Esophagus squamous epithelium (tissue), 5 donors: ENCODE results near the gene KRTAP5-1. TPM values are rescaled to one million over a fixed set of nuclear protein-coding genes. Genes with fewer than 3 reads are reported as not detected.
"Not testable (repeated sequence)": the region's sequence is repeated elsewhere in the genome, so short reads cannot be mapped to it uniquely, and the experiment has no call there.

Source experiments
- DNase-seq: peaks from one replicate; lab custom pipeline; 2025; lab: John Stamatoyannopoulos, UW
- H3K27ac ChIP-seq, 4 donors: fragments of 200-600 bp; sonication (generic); one replicate each; pipeline ENCODE4 v1.5.1; 2016 to 2019; ENCODE audit warnings: mild to moderate bottlenecking in 1 of 4
- H3K27me3 ChIP-seq, 4 donors: fragments of 200-600 bp; sonication (generic); 1 replicate in 3 of 4; 2 replicates in 1 of 4; pipeline versions ENCODE4 v1.5.1 to v1.6.0; 2017 to 2021; ENCODE audit warnings: antibody characterized with exemption in 1 of 4
- H3K36me3 ChIP-seq, 3 donors: fragments of 200-600 bp; sonication (generic); one replicate each; pipeline ENCODE4 v1.5.1; 2016 to 2019
- H3K4me1 ChIP-seq, 3 donors: fragments of 200-600 bp; sonication (generic); one replicate each; pipeline ENCODE4 v1.5.1; 2017 to 2019
- H3K4me3 ChIP-seq, 4 donors: fragments of 200-600 bp; sonication (generic); 1 replicate in 3 of 4; 2 replicates in 1 of 4; pipeline ENCODE4 v1.5.1; 2016 to 2019; ENCODE audit warnings: mild to moderate bottlenecking in 2 of 4, moderate library complexity in 1 of 4
- H3K9me3 ChIP-seq, 3 donors: fragments of 200-600 bp; sonication (generic); one replicate each; pipeline ENCODE4 v1.5.1; 2016 to 2019
- POLR2A ChIP-seq, 4 donors: fragments of 450-650 bp; IDR thresholded peaks; one replicate each; pipeline ENCODE4 v1.6.1; 2017; ENCODE audit warnings: antibody characterized with exemption in 4 of 4, mild to moderate bottlenecking in 4 of 4, moderate library complexity in 3 of 4
- WGBS, 2 donors: methylation state at CpG; one replicate each; pipeline ENCODE4 v1.1.5; 2018; 5-methylcytosine and 5-hydroxymethylcytosine counted together
- intact Hi-C: fragments of 100-400 bp; cut with DNase I; formaldehyde crosslinking; loops from one replicate; pipeline ENCODE4 v1.15.0; 2022
- total RNA-seq, 4 donors: library from RNA; depleted of rRNA; stranded (reverse); fragments of >200 nt; gene quantifications; one replicate each; pipeline ENCODE4 v1.1.0, GENCODE V29; 2016
- TF ChIP-seq, protein P1 (sequence below), 6 experiments: fragments of 450-650 bp in 4 of 6; fragments of 200-600 bp in 2 of 6; sonication (generic) in 2 of 6; IDR thresholded peaks; one replicate each; pipeline ENCODE4 v1.5.1; 2016 to 2019; ENCODE audit warnings: antibody characterized with exemption in 6 of 6, mild to moderate bottlenecking in 4 of 6, moderate library complexity in 4 of 6
- donor health status: DM: yes; HTN: yes; CAD: no.

The KRTAP5-1 gene
- total RNA-seq, 4 donors from 2014 or later = not detected

DNA sequence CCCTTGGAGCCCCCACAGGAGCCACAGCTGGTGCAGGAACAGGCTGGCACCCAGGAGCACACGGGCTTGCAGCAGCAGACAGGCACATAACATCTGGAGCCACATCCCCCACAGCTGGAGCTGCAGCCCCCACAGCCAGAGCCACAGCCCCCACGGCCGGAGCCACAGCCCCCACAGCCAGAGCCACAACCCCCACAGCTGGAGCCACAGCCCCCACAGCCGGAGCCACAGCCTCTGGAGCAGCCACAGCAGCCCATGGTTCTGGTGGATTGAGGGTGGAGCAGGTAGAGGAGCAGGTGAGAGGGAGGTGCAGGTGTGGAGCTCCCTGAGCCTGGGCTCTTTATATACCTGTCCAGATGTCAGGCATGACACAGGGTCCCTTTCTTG is 12.9 kb upstream of the KRTAP5-1 start, which contains the start of gene KRTAP5-2:
Gene KRTAP5-2 (minus strand): TSS at position 301 of the 387 bp plus-strand sequence. CDS start 44 bp downstream, at position 257.
- intact Hi-C loops = no loop called here

DNA sequence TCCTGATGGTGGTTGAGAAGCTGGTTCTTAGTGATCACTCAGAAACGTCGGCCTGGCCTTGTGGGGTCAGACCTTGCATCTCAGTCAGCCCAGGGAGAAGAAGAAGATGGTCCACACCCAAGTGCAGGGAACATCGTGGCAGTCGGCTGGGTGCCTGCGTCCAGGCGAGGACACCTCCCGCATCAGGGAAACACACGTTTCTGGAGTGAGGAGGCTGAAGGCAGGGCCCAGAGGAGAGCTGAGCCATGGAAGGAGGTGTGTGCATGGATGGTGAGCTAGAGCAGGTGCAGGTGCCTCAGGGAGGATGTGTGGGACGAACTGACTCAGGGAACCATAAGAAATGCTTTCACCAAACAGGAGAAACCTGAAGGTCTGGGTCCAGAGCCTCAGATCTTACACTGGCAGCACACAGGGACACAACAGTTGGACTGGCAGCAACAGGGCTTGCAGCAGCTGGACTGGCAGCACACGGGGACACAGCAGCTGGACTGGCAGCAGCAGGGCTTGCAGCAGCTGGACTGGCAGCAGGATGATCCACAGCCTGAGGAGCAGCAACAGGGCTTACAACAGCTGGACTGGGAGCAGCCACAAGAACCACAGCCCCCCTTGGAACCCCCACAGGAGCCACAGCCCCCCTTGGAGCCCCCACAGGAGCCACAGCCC is 12.4 kb upstream of the KRTAP5-1 start:
- H3K4me1 ChIP-seq = no peaks in the 10 kb centered on the region
- no peak for DNase-seq
- intact Hi-C loops = no loop called here
- no peak for TF ChIP-seq POLR2A (IDR thresholded peaks at IDR 0.05)
- TF ChIP-seq, protein P1, sequence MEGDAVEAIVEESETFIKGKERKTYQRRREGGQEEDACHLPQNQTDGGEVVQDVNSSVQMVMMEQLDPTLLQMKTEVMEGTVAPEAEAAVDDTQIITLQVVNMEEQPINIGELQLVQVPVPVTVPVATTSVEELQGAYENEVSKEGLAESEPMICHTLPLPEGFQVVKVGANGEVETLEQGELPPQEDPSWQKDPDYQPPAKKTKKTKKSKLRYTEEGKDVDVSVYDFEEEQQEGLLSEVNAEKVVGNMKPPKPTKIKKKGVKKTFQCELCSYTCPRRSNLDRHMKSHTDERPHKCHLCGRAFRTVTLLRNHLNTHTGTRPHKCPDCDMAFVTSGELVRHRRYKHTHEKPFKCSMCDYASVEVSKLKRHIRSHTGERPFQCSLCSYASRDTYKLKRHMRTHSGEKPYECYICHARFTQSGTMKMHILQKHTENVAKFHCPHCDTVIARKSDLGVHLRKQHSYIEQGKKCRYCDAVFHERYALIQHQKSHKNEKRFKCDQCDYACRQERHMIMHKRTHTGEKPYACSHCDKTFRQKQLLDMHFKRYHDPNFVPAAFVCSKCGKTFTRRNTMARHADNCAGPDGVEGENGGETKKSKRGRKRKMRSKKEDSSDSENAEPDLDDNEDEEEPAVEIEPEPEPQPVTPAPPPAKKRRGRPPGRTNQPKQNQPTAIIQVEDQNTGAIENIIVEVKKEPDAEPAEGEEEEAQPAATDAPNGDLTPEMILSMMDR (IDR thresholded peaks at IDR 0.05) = no peak
- 53 to 77% methylated on average over 4 to 7 of the region's 10 CpGs for WGBS, 2 donors
- H3K4me3 ChIP-seq = no peak overlapping the region
- H3K27me3 ChIP-seq = peaks cover 0 to 95% (median 0%) of the 10 kb centered on the region in 4 donors
- no peaks in the 10 kb centered on the region for H3K36me3 ChIP-seq
- H3K9me3 ChIP-seq = no peaks in the 10 kb centered on the region
- H3K27ac ChIP-seq = no peak overlapping the region

More for the DNA sequence above, 12.9 kb upstream of the KRTAP5-1 start, which contains the start of gene KRTAP5-2:
- Histone ChIP-seq H3K4me3 (no peak within 1 kb of the TSS), H3K36me3 (no peaks in the 10 kb centered on the region), H3K9me3 (no peaks in the 10 kb centered on the region), H3K27me3 (peaks cover 0 to 93% (median 0%) of the 10 kb centered on the region in 4 donors), H3K27ac (no peak within 1 kb of the TSS), H3K4me1 (no peaks in the 10 kb centered on the region)
- WGBS, 2 donors = 20 to 100% methylated on average over 1 to 2 of the region's 4 CpGs
- no peak for DNase-seq
- TF ChIP-seq, protein P1 (IDR thresholded peaks at IDR 0.05) = no peak
- TF ChIP-seq POLR2A (IDR thresholded peaks at IDR 0.05) = no peak

DNA sequence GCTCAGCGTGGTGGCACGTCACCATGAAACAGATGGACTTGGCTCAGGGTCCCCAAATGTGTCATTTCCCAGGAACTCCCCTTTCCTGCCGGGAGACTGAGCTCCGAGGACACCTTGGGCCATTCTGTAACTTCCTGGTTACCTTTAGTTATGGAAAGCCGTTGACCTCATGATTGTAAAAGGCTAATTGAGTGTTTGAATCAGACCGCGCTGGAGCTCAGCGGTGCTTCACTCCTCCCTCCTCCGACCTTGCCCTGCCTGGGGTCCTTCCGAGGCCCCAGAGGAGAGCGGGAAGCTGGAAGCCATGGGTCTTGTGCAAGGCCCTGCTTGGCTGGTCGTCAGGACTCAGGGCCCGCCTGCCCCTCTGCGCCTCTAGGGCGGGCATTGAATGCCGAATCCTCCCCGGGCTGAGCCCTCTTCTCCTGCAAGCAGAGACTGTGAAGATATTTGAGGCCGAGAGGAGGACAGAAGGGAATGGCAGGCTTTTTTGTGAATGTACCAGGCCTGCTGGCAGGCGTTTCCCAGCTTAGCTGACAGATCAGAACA is 11.6 kb upstream of the KRTAP5-1 start:
- WGBS, 2 donors = 51 to 67% methylated on average over 14 to 16 of the region's 19 CpGs
- H3K9me3 ChIP-seq, intact Hi-C loops, H3K36me3 ChIP-seq, H3K4me3 ChIP-seq, DNase-seq, H3K27ac ChIP-seq, H3K4me1 ChIP-seq: not testable (repeated sequence)
- H3K27me3 ChIP-seq = peaks cover 0 to 96% (median 0%) of the 10 kb centered on the region in 4 donors

DNA sequence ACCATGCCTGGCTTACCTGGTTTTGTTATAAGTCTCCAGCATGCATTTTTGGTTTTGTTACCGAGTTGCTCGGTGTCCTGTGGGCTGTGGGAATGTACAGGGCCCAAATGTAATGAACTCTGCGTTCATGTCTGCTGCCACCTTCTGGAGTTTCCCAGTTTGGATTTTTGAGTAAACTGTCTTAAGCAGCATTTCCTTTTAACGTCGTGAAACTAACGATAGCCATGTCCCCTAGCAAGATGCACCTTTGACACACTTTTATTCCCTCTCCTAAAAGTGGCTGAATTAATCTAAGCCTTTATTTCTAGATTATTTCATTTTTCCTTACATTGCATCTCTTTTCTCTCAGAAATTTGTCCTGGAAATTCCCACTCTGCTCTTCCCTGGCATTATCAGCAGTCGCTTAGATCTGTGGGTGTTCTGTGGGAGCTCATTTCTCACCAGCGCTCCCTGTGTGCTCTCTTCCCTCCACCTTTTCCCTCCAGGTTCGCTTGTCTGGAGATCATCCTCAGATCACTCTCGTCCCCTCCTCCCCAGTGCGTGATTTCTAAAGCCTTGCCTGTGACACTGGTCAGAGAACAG is 11.0 kb upstream of the KRTAP5-1 start:
- DNase-seq, H3K9me3 ChIP-seq, H3K27ac ChIP-seq, H3K36me3 ChIP-seq, intact Hi-C loops, H3K4me1 ChIP-seq, H3K4me3 ChIP-seq: not testable (repeated sequence)
- WGBS, 2 donors = 39 to 60% methylated on average over 11 of the region's 11 CpGs
- peaks cover 0 to 96% (median 0%) of the 10 kb centered on the region in 4 donors for H3K27me3 ChIP-seq

DNA sequence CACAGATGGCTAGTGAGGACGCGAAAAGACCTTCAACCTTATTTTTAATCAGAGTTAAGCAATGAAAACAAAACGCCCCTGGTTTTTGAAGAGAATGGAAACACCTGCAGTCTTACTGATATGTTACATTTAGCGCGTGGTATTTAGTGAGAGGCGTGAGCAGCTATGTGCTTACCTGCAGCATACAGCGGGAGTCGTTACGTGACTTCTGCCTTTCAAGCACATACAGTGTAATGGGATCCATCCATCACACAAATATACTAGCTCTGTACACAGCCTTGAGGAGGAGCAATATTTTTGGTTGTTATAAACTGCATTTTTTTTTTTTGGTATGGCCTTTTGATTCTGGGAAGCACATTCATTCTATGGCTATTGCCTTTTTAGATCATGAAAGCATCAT is 7.5 kb upstream of the KRTAP5-1 start:
- Histone ChIP-seq H3K4me1 (peaks cover 0 to 4% (median 4%) of the 10 kb centered on the region in 3 donors), H3K9me3 (no peaks in the 10 kb centered on the region), H3K27me3 (peaks cover 0 to 77% (median 0%) of the 10 kb centered on the region in 4 donors), H3K4me3 (no peak overlapping the region), H3K27ac (no peak overlapping the region), H3K36me3 (no peaks in the 10 kb centered on the region)
- intact Hi-C loops = no loop called here
- TF ChIP-seq POLR2A (IDR thresholded peaks at IDR 0.05) = no peak
- TF ChIP-seq, protein P1 (IDR thresholded peaks at IDR 0.05) = no peak
- WGBS, 2 donors = 43 to 67% methylated on average over 9 of the region's 9 CpGs
- DNase-seq = no peak

DNA sequence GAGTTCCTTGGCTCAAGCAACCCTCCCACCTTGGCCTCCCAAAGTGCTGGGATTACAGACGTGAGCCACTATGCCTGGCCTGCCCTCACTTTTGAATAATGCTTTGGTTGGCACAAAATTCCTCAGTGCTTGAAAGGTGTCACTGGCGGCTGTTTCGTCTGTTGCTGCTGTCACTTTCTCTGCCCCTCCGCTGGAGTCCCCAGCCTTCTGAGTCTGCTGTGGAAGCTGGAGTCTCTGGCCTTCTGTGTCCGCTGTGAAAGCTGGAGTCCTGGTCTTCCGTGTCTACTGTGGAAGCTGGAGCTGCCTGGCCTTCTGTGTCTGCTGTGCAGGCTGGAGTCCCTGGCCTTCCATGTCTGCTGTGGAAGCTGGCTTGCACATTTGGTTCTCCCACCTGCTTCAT is 4.9 kb upstream of the KRTAP5-1 start:
- Histone ChIP-seq H3K4me3 (no peak overlapping the region), H3K9me3 (no peaks in the 10 kb centered on the region), H3K27me3 (peaks cover 0 to 60% (median 0%) of the 10 kb centered on the region in 4 donors), H3K36me3 (no peaks in the 10 kb centered on the region), H3K4me1 (peaks cover 0 to 4% (median 4%) of the 10 kb centered on the region in 3 donors), H3K27ac (no peak overlapping the region)
- TF ChIP-seq, protein P1 (IDR thresholded peaks at IDR 0.05) = no peak
- no peak for TF ChIP-seq POLR2A (IDR thresholded peaks at IDR 0.05)
- intact Hi-C loops = no loop called here
- 88 to 98% methylated on average over 5 to 6 of the region's 6 CpGs for WGBS, 2 donors
- no peak for DNase-seq

DNA sequence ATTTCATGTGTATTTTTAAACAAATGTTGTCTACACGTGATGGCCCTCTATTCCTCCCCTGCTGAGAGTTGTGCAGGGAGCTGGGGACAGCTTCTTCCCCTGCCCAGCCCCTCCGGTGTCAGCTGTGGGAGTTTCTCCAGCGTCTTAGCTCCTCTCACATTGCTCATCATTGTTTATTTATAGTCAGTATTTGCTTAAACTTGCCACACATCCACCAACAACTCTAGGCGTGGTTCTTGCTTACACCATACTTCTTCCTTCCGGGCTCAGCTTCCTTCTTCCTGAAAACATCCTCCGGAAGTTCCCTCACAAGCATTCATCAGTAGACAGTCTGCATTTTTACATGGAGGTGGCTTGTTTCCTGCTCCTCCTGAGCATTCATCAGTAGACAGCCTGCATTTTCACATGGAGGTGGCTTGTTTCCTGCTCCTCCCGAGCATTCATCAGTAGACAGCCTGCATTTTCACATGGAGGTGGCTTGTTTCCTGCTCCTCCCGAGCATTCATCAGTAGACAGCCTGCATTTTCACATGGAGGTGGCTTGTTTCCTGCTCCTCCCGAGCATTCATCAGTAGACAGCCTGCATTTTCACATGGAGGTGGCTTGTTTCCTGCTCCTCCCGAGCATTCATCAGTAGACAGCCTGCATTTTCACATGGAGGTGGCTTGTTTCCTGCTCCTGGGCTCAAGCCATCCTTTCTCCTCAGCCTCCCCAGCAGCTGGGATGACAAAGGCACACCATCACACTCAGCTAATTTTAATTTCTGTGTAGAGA is 4.3 kb upstream of the KRTAP5-1 start:
- H3K27ac ChIP-seq, H3K4me1 ChIP-seq, intact Hi-C loops, DNase-seq, H3K36me3 ChIP-seq, H3K4me3 ChIP-seq, H3K9me3 ChIP-seq: not testable (repeated sequence)
- peaks cover 0 to 60% (median 0%) of the 10 kb centered on the region in 4 donors for H3K27me3 ChIP-seq
- 5 to 9% methylated on average over 6 to 7 of the region's 10 CpGs for WGBS, 2 donors
